Neuronal stem cell (in vitro differentiated cells): Measurements from ENCODE around the gene SLC2A5.

Experiments used
- DNase-seq: peaks from one replicate; pipeline ENCODE4 v3.0.0-alpha.2; 2013; ENCODE audit warnings: low spot score
- H2AFZ ChIP-seq: one replicate; pipeline ENCODE4 v1.6.1; 2013; ENCODE audit warnings: mild to moderate bottlenecking, low read length, inconsistent platforms
- H2AK5ac ChIP-seq: 2 replicates; pipeline ENCODE4 v1.6.1; 2013; ENCODE audit warnings: low read depth, mild to moderate bottlenecking, inconsistent platforms, low read length, moderate library complexity, mixed read lengths
- H2BK120ac ChIP-seq: 2 replicates; pipeline ENCODE4 v1.6.1; 2013; ENCODE audit warnings: low read depth, mild to moderate bottlenecking, inconsistent platforms, low read length, moderate library complexity, mixed read lengths
- H2BK12ac ChIP-seq: one replicate; pipeline ENCODE4 v1.6.1; 2013; ENCODE audit warnings: low read length, inconsistent platforms
- H2BK15ac ChIP-seq: 2 replicates; pipeline ENCODE4 v1.6.1; 2013; ENCODE audit warnings: mild to moderate bottlenecking, low read length, inconsistent platforms, mixed read lengths
- H2BK5ac ChIP-seq: one replicate; pipeline ENCODE4 v1.6.1; 2013; ENCODE audit warnings: inconsistent platforms, mild to moderate bottlenecking, low read length, moderate library complexity
- H3K14ac ChIP-seq: one replicate; pipeline ENCODE4 v1.6.1; 2013; ENCODE audit warnings: low read length, inconsistent platforms
- H3K18ac ChIP-seq: 2 replicates; pipeline ENCODE4 v1.6.1; 2013; ENCODE audit warnings: low read length, inconsistent platforms
- H3K23ac ChIP-seq: 2 replicates; pipeline ENCODE4 v1.6.1; 2013; ENCODE audit warnings: low read depth, mild to moderate bottlenecking, mixed read lengths, low read length, inconsistent platforms; ENCODE audit not compliant: poor library complexity
- H3K27ac ChIP-seq: replicated peaks from 3 replicates; pipeline ENCODE4 v1.5.1; 2013; ENCODE audit warnings: low read length, inconsistent platforms
- H3K27me3 ChIP-seq, 3 experiments: 2 replicates each; pipeline ENCODE4 v1.6.1; 2013; ENCODE audit warnings: low read length in 3 of 3, mild to moderate bottlenecking in 2 of 3, inconsistent platforms in 1 of 3, low read depth in 1 of 3, mixed read lengths in 1 of 3, moderate library complexity in 1 of 3; ENCODE audit not compliant: control insufficient read depth in 3 of 3, insufficient read depth in 3 of 3
- H3K36me3 ChIP-seq, 2 donors: replicated peaks in 1 of 2; 2 replicates each; pipeline ENCODE4 v1.6.1; 2013; ENCODE audit warnings: low read length in 2 of 2; ENCODE audit not compliant: control insufficient read depth in 2 of 2, insufficient read depth in 2 of 2
- H3K4ac ChIP-seq: 2 replicates; pipeline ENCODE4 v1.6.1; 2013; ENCODE audit warnings: inconsistent platforms, mild to moderate bottlenecking, low read length, moderate library complexity
- H3K4me1 ChIP-seq, 2 donors: 1 replicate in 1 of 2; 2 replicates in 1 of 2; pipeline ENCODE4 v1.6.1; 2013; ENCODE audit warnings: low read length in 2 of 2, low read depth in 1 of 2; ENCODE audit not compliant: control insufficient read depth in 2 of 2, insufficient read depth in 1 of 2
- H3K4me2 ChIP-seq: one replicate; pipeline ENCODE4 v1.6.1; 2013; ENCODE audit warnings: mild to moderate bottlenecking, low read length, inconsistent platforms; ENCODE audit not compliant: insufficient read depth, poor library complexity, severe bottlenecking
- H3K4me3 ChIP-seq, 2 donors: 2 replicates each; pipeline ENCODE4 v1.5.1; 2013; ENCODE audit warnings: low read length in 2 of 2, mild to moderate bottlenecking in 2 of 2, inconsistent platforms in 1 of 2, moderate library complexity in 1 of 2
- H3K79me1 ChIP-seq: one replicate; pipeline ENCODE4 v1.6.1; 2013; ENCODE audit warnings: low read depth, mild to moderate bottlenecking, inconsistent platforms, low read length, moderate library complexity
- H3K9ac ChIP-seq: one replicate; pipeline ENCODE4 v1.6.1; 2013; ENCODE audit warnings: mild to moderate bottlenecking, low read depth, low read length, inconsistent platforms; ENCODE audit not compliant: poor library complexity
- H3K9me3 ChIP-seq, 2 donors: replicated peaks in 1 of 2; 2 replicates each; pipeline versions ENCODE3 to v1.6.1; 2013; ENCODE audit warnings: low read length in 2 of 2, mild to moderate bottlenecking in 2 of 2, inconsistent platforms in 1 of 2, low read depth in 1 of 2, mixed read lengths in 1 of 2, moderate library complexity in 1 of 2; ENCODE audit not compliant: control insufficient read depth in 2 of 2, insufficient read depth in 1 of 2
- H4K8ac ChIP-seq: one replicate; pipeline ENCODE4 v1.6.1; 2013; ENCODE audit warnings: low read depth, mild to moderate bottlenecking, inconsistent platforms, low read length, moderate library complexity
- H4K91ac ChIP-seq: one replicate; pipeline ENCODE4 v1.6.1; 2013; ENCODE audit warnings: low read length, low read depth, mild to moderate bottlenecking, inconsistent platforms; ENCODE audit not compliant: poor library complexity
- WGBS, 2 donors: extraction: QIAGEN DNeasy Blood & Tissue Kit; methylation state at CpG; one replicate each; pipeline ENCODE4 v1.1.7; 2013; ENCODE audit warnings: missing lambda C conversion rate in 2 of 2, mixed read lengths in 1 of 2; ENCODE audit not compliant: insufficient read length in 2 of 2, insufficient replicate concordance in 1 of 2; ENCODE audit errors: extremely low coverage in 2 of 2; 5-methylcytosine and 5-hydroxymethylcytosine counted together

The SLC2A5 gene

GRCh38 chr1:9066945-9067807, 2.3 kb downstream of the SLC2A5 start:
- Histone ChIP-seq H3K36me3 (no peaks in the 10 kb centered on the region), H4K91ac (no peak overlapping the region)
- WGBS, 2 donors: no CpG with 5 or more reads among the region's 24 CpGs

GRCh38 chr1:9065213-9065751, 4.2 kb downstream of the SLC2A5 start:
- Histone ChIP-seq H3K4ac (no peak overlapping the region), H2AK5ac (no peak overlapping the region), H4K91ac (no peak overlapping the region), H3K4me2 (no peak overlapping the region), H2AFZ (no peak overlapping the region), H3K9me3 (no peaks in the 10 kb centered on the region), H3K4me1 (peaks cover 2 to 10% of the 10 kb centered on the region in 2 donors), H3K18ac (no peak overlapping the region), H3K14ac (no peak overlapping the region), H3K23ac (no peak overlapping the region), H3K36me3 (no peaks in the 10 kb centered on the region), H2BK120ac (no peak overlapping the region), H3K27ac (no peak overlapping the region), H3K4me3 (no peak overlapping the region), H2BK15ac (no peak overlapping the region), H2BK5ac (no peak overlapping the region), H3K9ac (no peak overlapping the region), H3K27me3 (no peaks in the 10 kb centered on the region), H3K79me1 (no peaks in the 10 kb centered on the region), H4K8ac (no peak overlapping the region), H2BK12ac (no peak overlapping the region)
- WGBS, 2 donors: no CpG with 5 or more reads among the region's 7 CpGs
- no peak for DNase-seq

More at GRCh38 chr1:9066945-9067807, 2.3 kb downstream of the SLC2A5 start:
- Histone ChIP-seq H3K23ac (no peak overlapping the region), H3K14ac (no peak overlapping the region), H3K4me3 (no peak overlapping the region), H3K4ac (no peak overlapping the region), H3K4me1 (peaks cover 2 to 12% of the 10 kb centered on the region in 2 donors), H3K9ac (no peak overlapping the region), H3K9me3 (no peaks in the 10 kb centered on the region), H2BK5ac (no peak overlapping the region), H3K27ac (no peak overlapping the region), H2AK5ac (peak overlapping the region; percentile 47), H2BK15ac (peak overlapping the region; percentile 54), H2BK12ac (peak overlapping the region; percentile 46), H3K27me3 (no peaks in the 10 kb centered on the region), H2BK120ac (peak overlapping the region; percentile 16), H2AFZ (no peak overlapping the region), H3K79me1 (no peaks in the 10 kb centered on the region), H3K18ac (peak overlapping the region; percentile 7), H3K4me2 (no peak overlapping the region), H4K8ac (no peak overlapping the region)
- DNase-seq: no peak

GRCh38 chr1:9062846-9063245, 6.6 kb downstream of the SLC2A5 start:
- no peak overlapping the region for H2BK15ac ChIP-seq
- no peak overlapping the region for H2BK12ac ChIP-seq
- H2BK120ac ChIP-seq: no peak overlapping the region
- no peak overlapping the region for H2AK5ac ChIP-seq
- no peak overlapping the region for H3K14ac ChIP-seq
- no peak overlapping the region for H3K23ac ChIP-seq
- no peak overlapping the region for H2AFZ ChIP-seq
- no peak overlapping the region for H3K18ac ChIP-seq
- H4K8ac ChIP-seq: no peak overlapping the region
- no peak overlapping the region for H3K4me3 ChIP-seq
- H3K4ac ChIP-seq: no peak overlapping the region
- no peak overlapping the region for H3K27ac ChIP-seq
- H3K79me1 ChIP-seq: no peaks in the 10 kb centered on the region
- H4K91ac ChIP-seq: no peak overlapping the region
- no peaks in the 10 kb centered on the region for H3K36me3 ChIP-seq
- peaks cover 0 to 3% of the 10 kb centered on the region in 2 donors for H3K9me3 ChIP-seq
- H3K4me2 ChIP-seq: no peak overlapping the region
- no peak for DNase-seq
- no peak overlapping the region for H3K9ac ChIP-seq
- no peak overlapping the region for H2BK5ac ChIP-seq
- peaks cover 2 to 8% of the 10 kb centered on the region in 2 donors for H3K4me1 ChIP-seq
- H3K27me3 ChIP-seq: no peaks in the 10 kb centered on the region
- WGBS, 2 donors: no CpG with 5 or more reads among the region's 5 CpGs

- DNase-seq: no peak
- Histone ChIP-seq H3K27me3 (no peaks in the 10 kb centered on the region), H3K79me1 (no peaks in the 10 kb centered on the region), H2AK5ac (no peak overlapping the region), H3K4me2 (no peak overlapping the region), H3K27ac (no peak overlapping the region), H3K14ac (no peak overlapping the region), H3K4ac (no peak overlapping the region), H3K9me3 (peaks cover 0 to 3% of the 10 kb centered on the region in 2 donors), H3K9ac (no peak overlapping the region), H3K18ac (no peak overlapping the region), H4K8ac (no peak overlapping the region), H3K23ac (no peak overlapping the region), H2AFZ (no peak overlapping the region), H3K36me3 (no peaks in the 10 kb centered on the region), H2BK12ac (no peak overlapping the region), H3K4me1 (peaks cover 2 to 8% of the 10 kb centered on the region in 2 donors), H2BK15ac (no peak overlapping the region), H4K91ac (no peak overlapping the region), H3K4me3 (no peak overlapping the region), H2BK5ac (no peak overlapping the region), H2BK120ac (no peak overlapping the region)
- WGBS, 2 donors: no CpG with 5 or more reads among the region's 7 CpGs
Observed at GRCh38 chr1:9062021-9062471, 7.4 kb downstream of the SLC2A5 start.
